A549 (cell line): ENCODE measurements around the gene CCDC188. TPM values are rescaled to one million over a fixed set of nuclear protein-coding genes. Genes with fewer than 3 reads are reported as not detected.
A peak's percentile ranks its signal among the peaks of the same experiment; 100 is the strongest.

Source experiments
- ATAC-seq, 2 experiments: fragments of 200-7000 bp in 1 of 2; fragments of >200 bp in 1 of 2; cut with Nextera tagmentation in 1 of 2; cut with Tn5 transposase in 1 of 2; 3 replicates each; pipeline versions ENCODE4 v1.8.0 to v1.9.1; 2018 to 2020; ENCODE audit warnings: mild to moderate bottlenecking in 1 of 2, moderate library complexity in 1 of 2
- CTCF ChIA-PET: fragments of 300-600 bp; sonication (Branson Sonifier 250); formaldehyde crosslinking; extraction: SDS; loops from one replicate; lab custom pipeline; 2021; ENCODE audit warnings: antibody characterized with exemption, inconsistent platforms; lab: Yijun Ruan, JAX
- POLR2A ChIA-PET: fragments of 350-600 bp; formaldehyde crosslinking; extraction: SDS; loops from one replicate; lab custom pipeline; 2021; ENCODE audit warnings: antibody characterized with exemption, inconsistent platforms; lab: Yijun Ruan, JAX
- DNase-seq, 2 experiments: peaks; one replicate each; pipeline versions ENCODE4 v3.0.0 to v3.0.0-alpha.2; 2011 to 2016; ENCODE audit warnings: low read depth in 1 of 2, low spot score in 1 of 2
- FAIRE-seq: peaks from 2 replicates; lab custom pipeline; 2011; peaks lifted over from hg19 to GRCh38; lab: Jason Lieb, UNC
- H3K27ac ChIP-seq, 2 experiments: fragments of >200 bp; sonication (Bioruptor Twin); formaldehyde crosslinking; 3 replicates each; pipeline ENCODE4 v1.5.1; 2016 to 2017
- H3K4me1 ChIP-seq: fragments of >200 bp; sonication (Bioruptor Twin); formaldehyde crosslinking; 3 replicates; pipeline ENCODE4 v1.6.1; 2016
- H3K4me2 ChIP-seq: fragments of >200 bp; sonication (Bioruptor Twin); formaldehyde crosslinking; 3 replicates; pipeline ENCODE4 v1.6.1; 2016
- H3K4me3 ChIP-seq: fragments of >200 bp; sonication (Bioruptor Twin); formaldehyde crosslinking; 3 replicates; pipeline ENCODE4 v1.5.1; 2016
- H3K9me3 ChIP-seq: fragments of >200 bp; sonication (Bioruptor Twin); formaldehyde crosslinking; 3 replicates; pipeline ENCODE4 v1.6.1; 2016
- CBX2 ChIP-seq: fragments of 200-600 bp; sonication (generic); IDR thresholded peaks from 2 replicates; pipeline ENCODE4 v1.6.1; 2016; ENCODE audit warnings: low read depth, mild to moderate bottlenecking, borderline replicate concordance
- EHF ChIP-seq: fragments of 250-450 bp; sonication (Bioruptor Pico); IDR thresholded peaks from 2 replicates; pipeline ENCODE4 v1.5.0; 2020; ENCODE audit warnings: mild to moderate bottlenecking
- ESRRA ChIP-seq: fragments of 150-350 bp; IDR thresholded peaks from 2 replicates; pipeline ENCODE4 v1.6.1; 2014; ENCODE audit warnings: mild to moderate bottlenecking, low read length, borderline replicate concordance
- FOSB ChIP-seq: fragments of 250-450 bp; sonication (Bioruptor Pico); IDR thresholded peaks from 2 replicates; pipeline ENCODE4 v1.5.0; 2020; ENCODE audit warnings: mild to moderate bottlenecking, moderate library complexity
- HDAC2 ChIP-seq: fragments of 200-600 bp; sonication (generic); IDR thresholded peaks from 2 replicates; pipeline ENCODE4 v1.6.1; 2016
- HEYL ChIP-seq: fragments of 250-450 bp; sonication (Bioruptor Pico); IDR thresholded peaks from 2 replicates; pipeline ENCODE4 v1.8.0; 2021; ENCODE audit warnings: mild to moderate bottlenecking, moderate library complexity
- HOXB13 ChIP-seq: fragments of 250-450 bp; sonication (Bioruptor Pico); IDR thresholded peaks from 2 replicates; pipeline ENCODE4 v1.5.0; 2020; ENCODE audit warnings: low read depth, mild to moderate bottlenecking, moderate library complexity
- JUN ChIP-seq, 2 experiments: fragments of >200 bp; sonication (Bioruptor Twin); formaldehyde crosslinking; IDR thresholded peaks; 2 replicates in 1 of 2; 3 replicates in 1 of 2; pipeline ENCODE4 v1.6.1; 2016 to 2017
- JUNB ChIP-seq: fragments of >200 bp; sonication (Bioruptor Twin); formaldehyde crosslinking; IDR thresholded peaks from 2 replicates; pipeline ENCODE4 v1.6.1; 2016
- KDM1A ChIP-seq: fragments of 200-600 bp; sonication (generic); IDR thresholded peaks from 2 replicates; pipeline ENCODE4 v1.6.1; 2016; ENCODE audit warnings: low read depth, mild to moderate bottlenecking
- POLR2AphosphoS2 ChIP-seq: conservative IDR thresholded peaks from 2 replicates; pipeline ENCODE4 v1.6.1; 2012; ENCODE audit warnings: low read length, improper control_type of control experiment, inconsistent platforms
- RFX5 ChIP-seq: fragments of 450-650 bp; IDR thresholded peaks from 2 replicates; pipeline ENCODE4 v1.7.1; 2014; ENCODE audit warnings: antibody characterized with exemption, mild to moderate bottlenecking, moderate library complexity
- SMC3 ChIP-seq: fragments of >200 bp; sonication (Bioruptor Twin); formaldehyde crosslinking; IDR thresholded peaks from 3 replicates; pipeline ENCODE4 v1.6.1; 2018; ENCODE audit warnings: inconsistent platforms
- ZFP36 ChIP-seq: fragments of 450-650 bp; IDR thresholded peaks from 2 replicates; pipeline ENCODE4 v1.6.1; 2014; ENCODE audit warnings: borderline replicate concordance; ENCODE audit not compliant: partially characterized antibody
- ZSCAN20 ChIP-seq: fragments of 250-450 bp; sonication (Bioruptor Pico); IDR thresholded peaks from 2 replicates; pipeline ENCODE4 v1.8.0; 2022; ENCODE audit warnings: mild to moderate bottlenecking, moderate library complexity
- WGBS: methylation state at CpG from one replicate; pipeline ENCODE4 v1.1.6; 2017; ENCODE audit errors: missing lambda C conversion rate; 5-methylcytosine and 5-hydroxymethylcytosine counted together
- polyA plus RNA-seq, 4 experiments: library from polyadenylated mRNA; depleted of rRNA in 3 of 4; stranded (reverse); fragments of >200 nt; fragmentation: RNase III in 1 of 4; extraction: RNeasy Plus Mini Kit Qiagen cat#74134 plus additional on column Dnase treatment in 1 of 4; gene quantifications; 2 replicates in 3 of 4; 3 replicates in 1 of 4; pipeline ENCODE4 v1.2.3, GENCODE V29; 2011 to 2017
- TF ChIP-seq, protein P1 (sequence below): fragments of >200 bp; sonication (Bioruptor Twin); formaldehyde crosslinking; IDR thresholded peaks from 3 replicates; pipeline ENCODE4 v1.6.1; 2016
- TF ChIP-seq, protein P2 (sequence below): fragments of >200 bp; sonication (Bioruptor Twin); formaldehyde crosslinking; IDR thresholded peaks from 3 replicates; pipeline ENCODE4 v1.5.1; 2016

CCDC188 gene
- polyA plus RNA-seq, 2 of the 4 experiments (the other 2 are of a cell fraction): not detected

GRCh38 chr22:20192972-20193760, 42.3 kb upstream of the CCDC188 start:
- ATAC-seq: peak in 1 of 2 experiments; percentile 47; a peak in 3 of 6 replicates
- Histone ChIP-seq H3K27ac (no peak overlapping the region), H3K9me3 (no peaks in the 10 kb centered on the region), H3K4me2 (no peak overlapping the region), H3K4me3 (no peak overlapping the region), H3K4me1 (no peaks in the 10 kb centered on the region)
- no peak for DNase-seq
- 66% methylated on average over 9 of the region's 20 CpGs for WGBS
- CTCF ChIA-PET: interaction anchor here (1.4 kb wide), 1 partner anchor 20 kb away, joined by 4 read pairs; no protein-coding TSS in a partner anchor
- TF ChIP-seq, protein P1, sequence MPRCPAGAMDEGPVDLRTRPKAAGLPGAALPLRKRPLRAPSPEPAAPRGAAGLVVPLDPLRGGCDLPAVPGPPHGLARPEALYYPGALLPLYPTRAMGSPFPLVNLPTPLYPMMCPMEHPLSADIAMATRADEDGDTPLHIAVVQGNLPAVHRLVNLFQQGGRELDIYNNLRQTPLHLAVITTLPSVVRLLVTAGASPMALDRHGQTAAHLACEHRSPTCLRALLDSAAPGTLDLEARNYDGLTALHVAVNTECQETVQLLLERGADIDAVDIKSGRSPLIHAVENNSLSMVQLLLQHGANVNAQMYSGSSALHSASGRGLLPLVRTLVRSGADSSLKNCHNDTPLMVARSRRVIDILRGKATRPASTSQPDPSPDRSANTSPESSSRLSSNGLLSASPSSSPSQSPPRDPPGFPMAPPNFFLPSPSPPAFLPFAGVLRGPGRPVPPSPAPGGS: no peak
- TF ChIP-seq ZSCAN20 (CRISPR knock-in tag) (no peak), CBX2 (no peak), HOXB13 (no peak), JUNB (no peak), POLR2AphosphoS2 (no peak), HDAC2 (no peak), RFX5 (no peak), HEYL (CRISPR knock-in tag) (no peak)
- no peak for FAIRE-seq
- POLR2A ChIA-PET: interaction anchor here (1.9 kb wide), 1 partner anchor 17 kb away, joined by 5 read pairs; no protein-coding TSS in a partner anchor

- Histone ChIP-seq H3K4me2 (no peak overlapping the region), H3K9me3 (no peaks in the 10 kb centered on the region), H3K27ac (no peak overlapping the region), H3K4me3 (no peak overlapping the region), H3K4me1 (no peaks in the 10 kb centered on the region)
- ATAC-seq: no peak
- ChIA-PET POLR2A (interaction anchor here (1.9 kb wide), 1 partner anchor 18 kb away, joined by 5 read pairs; no protein-coding TSS in a partner anchor), CTCF (interaction anchor here (1.4 kb wide), 1 partner anchor 20 kb away, joined by 4 read pairs; no protein-coding TSS in a partner anchor)
- no peak for DNase-seq
- FAIRE-seq: no peak
- WGBS: 92% methylated on average over 2 of the region's 10 CpGs
- TF ChIP-seq ZFP36 (peak; percentile 61), EHF (CRISPR knock-in tag) (no peak)
Observed at GRCh38 chr22:20192293-20192971, 41.6 kb upstream of the CCDC188 start.

- TF ChIP-seq ESRRA: no peak
- TF ChIP-seq KDM1A: no peak
- no peak for TF ChIP-seq FOSB (CRISPR knock-in tag)
- TF ChIP-seq, protein P2, sequence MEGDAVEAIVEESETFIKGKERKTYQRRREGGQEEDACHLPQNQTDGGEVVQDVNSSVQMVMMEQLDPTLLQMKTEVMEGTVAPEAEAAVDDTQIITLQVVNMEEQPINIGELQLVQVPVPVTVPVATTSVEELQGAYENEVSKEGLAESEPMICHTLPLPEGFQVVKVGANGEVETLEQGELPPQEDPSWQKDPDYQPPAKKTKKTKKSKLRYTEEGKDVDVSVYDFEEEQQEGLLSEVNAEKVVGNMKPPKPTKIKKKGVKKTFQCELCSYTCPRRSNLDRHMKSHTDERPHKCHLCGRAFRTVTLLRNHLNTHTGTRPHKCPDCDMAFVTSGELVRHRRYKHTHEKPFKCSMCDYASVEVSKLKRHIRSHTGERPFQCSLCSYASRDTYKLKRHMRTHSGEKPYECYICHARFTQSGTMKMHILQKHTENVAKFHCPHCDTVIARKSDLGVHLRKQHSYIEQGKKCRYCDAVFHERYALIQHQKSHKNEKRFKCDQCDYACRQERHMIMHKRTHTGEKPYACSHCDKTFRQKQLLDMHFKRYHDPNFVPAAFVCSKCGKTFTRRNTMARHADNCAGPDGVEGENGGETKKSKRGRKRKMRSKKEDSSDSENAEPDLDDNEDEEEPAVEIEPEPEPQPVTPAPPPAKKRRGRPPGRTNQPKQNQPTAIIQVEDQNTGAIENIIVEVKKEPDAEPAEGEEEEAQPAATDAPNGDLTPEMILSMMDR: no peak
- no peak for TF ChIP-seq JUN (IDR thresholded peaks at IDR 0.05)
- TF ChIP-seq SMC3: no peak
- H3K4me1 ChIP-seq: no peaks in the 10 kb centered on the region
- H3K27ac ChIP-seq: no peak overlapping the region
- WGBS: 52% methylated on average over 6 of the region's 8 CpGs
- no peaks in the 10 kb centered on the region for H3K9me3 ChIP-seq
- no peak for DNase-seq
- ChIA-PET CTCF (no interaction called here), POLR2A (interaction anchor here (1.9 kb wide), 1 partner anchor 18 kb away, joined by 5 read pairs; no protein-coding TSS in a partner anchor)
- H3K4me3 ChIP-seq: no peak overlapping the region
- FAIRE-seq: no peak
- no peak for ATAC-seq
- H3K4me2 ChIP-seq: no peak overlapping the region
Observed at GRCh38 chr22:20191803-20192202, 40.9 kb upstream of the CCDC188 start.
